Measurements from ENCODE around the gene SHANK2. TPM values are rescaled to one million over a fixed set of nuclear protein-coding genes. Genes with fewer than 3 reads are reported as not detected.

SHANK2 gene
- polyA plus RNA-seq, 3 donors: 25.9 to 28.8 (median 28.4) TPM

DNA sequence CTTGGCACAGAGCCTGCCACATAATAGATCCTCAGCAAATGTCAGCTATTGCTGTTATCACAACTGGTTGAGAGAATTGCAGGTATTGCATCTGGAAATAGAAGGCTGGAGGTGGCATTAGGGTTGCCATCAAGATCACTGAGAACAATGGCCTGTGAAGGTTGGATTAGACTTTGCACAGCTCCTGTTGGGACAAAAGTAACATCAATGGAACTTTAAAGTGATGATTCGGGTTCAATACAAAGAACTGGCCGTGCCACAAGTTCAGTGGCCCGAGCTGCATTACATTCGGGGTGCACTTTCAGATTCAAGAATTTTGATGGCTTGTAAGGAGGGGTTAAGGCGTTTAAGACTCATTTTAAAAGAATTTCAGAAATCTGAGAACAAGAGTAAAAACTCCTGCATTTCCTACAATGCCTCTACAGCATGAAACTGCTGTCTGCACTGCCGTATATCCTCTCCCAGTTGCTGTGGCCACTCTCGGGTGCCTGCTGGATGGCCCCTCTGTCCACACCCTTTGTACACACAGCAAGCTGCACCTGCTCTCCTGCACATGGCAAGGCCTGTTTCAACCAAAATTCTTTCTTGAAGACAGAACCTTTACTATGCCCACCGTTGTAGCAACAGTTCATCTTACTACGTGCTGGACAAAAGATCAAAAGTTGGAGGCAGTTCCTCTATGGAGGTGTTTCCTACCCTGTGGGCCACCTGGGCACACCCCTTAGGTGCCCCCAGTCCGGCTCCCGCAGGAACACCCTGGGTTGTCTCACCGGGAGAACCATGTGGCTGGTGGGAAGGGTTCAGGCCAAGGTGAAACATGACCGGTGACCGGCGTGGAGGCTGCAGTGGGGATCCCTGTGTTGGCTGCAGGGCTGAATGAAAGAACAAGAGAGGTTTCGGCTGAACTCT, 17.5 kb upstream of the SHANK2 start:
- DNase-seq (ENCODE audit: low read depth in 3 of 3, low spot score in 2 of 3): no peak

DNA sequence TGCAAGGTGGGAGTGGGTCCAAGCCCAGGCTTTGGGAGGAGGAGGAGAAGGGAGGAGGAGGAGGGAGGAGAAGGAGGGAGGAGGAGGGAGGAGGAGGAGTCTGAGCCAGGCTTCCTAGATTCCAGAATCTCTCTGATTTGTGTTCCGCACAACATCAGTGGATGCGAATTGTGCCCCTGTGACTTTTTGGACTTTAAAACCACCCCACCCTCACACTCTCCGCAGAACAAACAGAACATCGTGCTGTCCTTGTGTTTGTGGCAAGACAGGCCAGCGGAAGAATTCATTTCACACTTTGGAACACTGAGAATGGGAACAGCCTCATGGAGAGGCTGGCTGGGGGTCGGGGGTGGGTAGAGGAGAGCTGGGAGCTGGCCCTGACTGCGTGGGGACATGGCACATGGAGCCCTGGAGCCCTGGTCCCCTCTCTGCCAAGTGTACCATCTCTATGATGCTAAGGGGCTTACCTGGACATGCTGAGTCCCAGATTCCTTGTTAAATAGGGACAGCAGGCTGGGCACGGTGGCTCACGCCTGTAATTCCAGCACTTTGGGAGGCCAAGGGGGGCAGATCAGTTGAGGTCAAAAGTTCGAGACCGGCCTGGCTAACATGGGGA, 16.4 kb upstream of the SHANK2 start:
- no peak for DNase-seq (ENCODE audit: low read depth in 3 of 3, low spot score in 2 of 3)

DNA sequence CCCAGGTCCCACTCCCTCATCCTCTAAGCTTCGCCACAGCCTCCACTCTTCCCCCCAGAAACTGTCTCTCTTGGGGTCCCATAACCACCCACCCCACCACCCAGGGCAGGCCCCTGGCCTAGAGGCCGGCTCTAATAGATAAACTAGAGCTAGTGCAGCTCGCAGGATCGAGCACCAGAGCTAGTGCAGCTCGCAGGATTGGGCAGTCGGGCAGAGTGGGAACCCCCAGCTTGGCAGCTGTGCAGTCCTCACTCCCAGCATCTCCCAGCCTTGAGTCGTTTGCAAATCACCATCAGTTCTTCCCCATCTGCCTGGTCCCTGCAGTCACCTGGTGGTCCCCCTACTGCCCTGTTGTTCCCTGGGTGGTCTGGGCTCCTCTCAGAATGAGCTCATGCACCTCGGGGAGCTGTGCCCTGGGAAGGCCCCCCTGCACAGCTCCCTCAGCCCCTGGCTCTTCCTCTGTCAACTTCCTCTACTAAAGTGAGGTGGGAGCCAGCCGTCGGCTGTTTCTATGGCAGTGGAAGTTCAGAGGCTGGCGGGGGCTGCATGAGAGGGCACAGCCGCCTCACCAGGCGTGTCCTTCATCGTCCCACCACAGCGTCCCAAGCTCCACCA, 15.5 kb upstream of the SHANK2 start:
- no peak for DNase-seq (ENCODE audit: low read depth in 3 of 3, low spot score in 2 of 3)

DNA sequence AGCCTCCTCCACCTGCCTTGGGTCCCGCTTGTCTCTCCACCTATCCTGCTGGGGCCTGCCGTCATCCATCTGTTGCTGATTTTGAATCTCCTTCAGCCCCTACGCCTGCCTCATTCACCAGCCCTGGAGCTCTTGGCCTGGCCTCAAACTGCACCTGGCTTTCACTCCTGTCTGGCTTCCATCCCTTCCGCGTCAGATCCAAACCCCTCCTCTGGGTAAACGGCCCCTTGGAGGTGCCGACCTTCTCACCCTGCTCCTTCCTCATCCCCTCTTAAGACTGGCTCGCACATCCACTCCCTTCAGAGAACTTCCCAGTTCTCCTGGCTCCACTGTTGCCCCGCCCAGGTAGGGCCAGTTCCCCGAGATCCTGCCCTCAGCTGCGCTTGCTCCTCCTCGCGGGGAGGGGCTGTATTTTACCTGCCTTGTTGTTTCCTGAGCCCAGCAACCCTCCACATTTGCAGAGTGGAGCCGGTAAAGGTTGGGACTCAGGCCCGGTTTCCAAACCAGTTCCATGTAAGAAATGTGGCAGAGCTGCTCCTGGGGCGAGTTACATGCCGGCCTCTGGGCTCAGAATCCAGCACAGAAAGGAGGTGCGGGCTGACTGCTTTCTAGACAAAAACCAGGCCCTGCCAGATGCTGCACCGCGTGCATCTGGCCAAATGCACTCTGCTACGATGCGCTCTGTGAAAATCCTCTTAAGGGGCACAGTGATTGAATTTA, 13.9 kb upstream of the SHANK2 start:
- no peak for DNase-seq (ENCODE audit: low read depth in 3 of 3, low spot score in 2 of 3)

DNA sequence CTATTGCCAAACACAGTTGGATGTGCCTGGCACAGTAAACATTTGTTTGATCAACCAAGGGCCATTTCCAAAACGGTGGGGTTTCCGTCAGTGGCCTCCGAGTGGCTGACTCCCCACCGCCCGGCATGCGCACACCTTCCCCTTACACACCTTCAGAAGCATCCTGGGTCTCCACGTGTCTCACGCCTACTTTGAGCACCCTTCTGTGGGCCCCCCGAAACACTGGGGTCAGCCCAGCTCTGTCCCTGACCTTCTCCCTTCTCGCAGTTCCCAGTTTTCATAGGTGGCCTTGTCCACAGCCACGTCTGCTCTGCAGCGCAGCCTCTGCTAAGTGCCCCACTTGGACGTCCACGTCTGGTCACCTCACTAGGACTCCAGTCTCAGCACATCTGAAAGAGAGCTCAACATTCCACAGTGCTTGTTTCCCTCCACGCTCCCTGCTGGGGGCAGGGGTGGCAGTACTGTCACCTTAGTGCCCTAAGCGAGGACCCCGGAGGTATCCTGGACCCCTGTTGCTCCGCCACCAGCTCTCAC, 13.2 kb upstream of the SHANK2 start:
- DNase-seq (ENCODE audit: low read depth in 3 of 3, low spot score in 2 of 3): no peak

DNA sequence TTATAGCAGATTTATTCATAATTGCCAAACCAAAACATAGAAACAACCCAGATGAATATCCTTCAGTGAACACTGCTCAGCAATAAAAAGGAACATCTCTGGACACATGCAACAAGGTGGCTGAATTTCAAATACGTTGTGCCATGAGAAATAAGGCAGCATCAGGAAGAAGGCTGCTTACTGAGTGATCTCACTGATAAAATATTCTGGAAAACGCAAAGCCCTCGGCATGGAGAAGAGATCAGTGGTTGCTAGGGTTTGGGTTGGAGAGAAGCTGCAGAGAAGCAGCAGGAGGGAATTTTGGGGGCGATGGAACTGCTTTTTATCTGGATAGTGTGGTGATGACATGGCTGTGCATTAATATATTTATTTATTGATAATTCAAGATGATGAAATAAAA, 11.0 kb upstream of the SHANK2 start:
- no peak for DNase-seq (ENCODE audit: low read depth in 3 of 3, low spot score in 2 of 3)

DNA sequence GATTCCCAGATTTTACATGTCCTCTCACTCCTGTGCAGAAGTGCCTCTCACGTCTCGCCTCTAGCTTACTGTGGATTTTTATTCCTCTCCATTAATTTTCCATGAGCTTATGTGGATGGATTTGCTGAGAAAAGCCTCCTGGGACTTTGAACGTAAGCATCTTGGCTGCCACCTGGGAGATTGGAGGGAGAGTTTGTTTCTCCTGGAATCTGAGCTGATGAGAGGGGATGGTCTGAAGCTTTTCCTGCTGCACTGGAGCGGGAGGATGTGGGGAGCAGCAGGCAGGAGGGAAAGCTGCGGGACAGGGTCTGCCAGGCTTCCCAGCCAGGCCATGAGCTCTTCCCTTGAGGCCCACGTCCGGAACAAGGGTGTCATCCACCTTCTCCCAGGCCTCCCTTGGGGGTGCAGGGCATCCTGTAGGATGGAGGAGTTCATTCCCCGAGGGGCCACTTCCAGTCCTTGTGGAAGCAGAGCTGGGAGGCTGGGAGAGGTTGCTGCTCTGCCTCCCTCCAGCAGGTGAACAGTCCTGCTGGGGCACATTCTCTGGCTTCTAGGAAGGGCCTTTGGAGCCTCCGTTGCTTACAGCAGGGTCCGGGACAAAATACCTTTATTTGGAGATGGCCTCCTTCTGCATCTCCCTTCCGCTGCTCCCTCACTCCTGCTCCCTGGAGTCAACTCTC, 3.6 kb upstream of the SHANK2 start:
- DNase-seq (ENCODE audit: low read depth in 3 of 3, low spot score in 2 of 3): no peak

DNA sequence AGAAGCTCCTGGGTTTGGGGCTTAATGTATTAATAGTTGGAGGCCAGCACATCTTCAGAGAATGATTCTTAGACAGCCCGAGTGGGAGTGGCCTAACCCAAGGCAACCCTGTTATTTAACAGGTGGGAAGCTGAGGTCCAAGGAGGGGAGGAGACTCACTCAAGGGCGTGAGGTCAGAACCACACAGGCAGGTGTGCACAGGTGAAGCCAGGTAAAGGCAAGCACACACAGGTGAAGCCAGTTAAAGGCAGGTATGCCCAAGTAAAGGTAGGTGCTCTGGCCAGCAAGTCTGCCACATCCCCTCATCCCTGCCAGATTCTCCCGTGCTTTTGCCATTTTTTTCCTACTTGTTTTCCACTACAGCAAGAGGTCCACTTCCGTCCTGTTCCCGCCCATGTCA, 2.9 kb upstream of the SHANK2 start:
- DNase-seq (ENCODE audit: low read depth in 3 of 3, low spot score in 2 of 3): no peak

DNA sequence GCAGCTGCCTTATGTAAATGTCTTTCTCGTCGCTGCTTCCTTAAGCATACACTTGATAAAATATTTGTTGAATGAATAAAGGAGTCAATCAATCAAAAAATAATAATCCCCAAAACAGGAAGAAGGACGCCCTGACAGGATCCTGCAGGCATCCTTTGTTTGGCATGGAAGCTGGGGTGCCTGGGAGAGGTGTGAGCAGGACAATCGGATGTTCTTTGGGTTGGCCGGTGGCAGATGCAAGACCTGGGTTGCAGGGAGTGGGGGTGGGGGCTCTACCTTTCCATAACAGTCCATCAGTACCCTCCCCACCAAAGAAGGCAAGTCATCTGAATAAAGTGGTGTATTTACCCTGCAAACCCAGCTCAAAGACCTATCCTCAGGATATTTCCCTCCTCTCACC, 1.4 kb upstream of the SHANK2 start:
- DNase-seq (ENCODE audit: low read depth in 3 of 3, low spot score in 2 of 3): no peak

DNA sequence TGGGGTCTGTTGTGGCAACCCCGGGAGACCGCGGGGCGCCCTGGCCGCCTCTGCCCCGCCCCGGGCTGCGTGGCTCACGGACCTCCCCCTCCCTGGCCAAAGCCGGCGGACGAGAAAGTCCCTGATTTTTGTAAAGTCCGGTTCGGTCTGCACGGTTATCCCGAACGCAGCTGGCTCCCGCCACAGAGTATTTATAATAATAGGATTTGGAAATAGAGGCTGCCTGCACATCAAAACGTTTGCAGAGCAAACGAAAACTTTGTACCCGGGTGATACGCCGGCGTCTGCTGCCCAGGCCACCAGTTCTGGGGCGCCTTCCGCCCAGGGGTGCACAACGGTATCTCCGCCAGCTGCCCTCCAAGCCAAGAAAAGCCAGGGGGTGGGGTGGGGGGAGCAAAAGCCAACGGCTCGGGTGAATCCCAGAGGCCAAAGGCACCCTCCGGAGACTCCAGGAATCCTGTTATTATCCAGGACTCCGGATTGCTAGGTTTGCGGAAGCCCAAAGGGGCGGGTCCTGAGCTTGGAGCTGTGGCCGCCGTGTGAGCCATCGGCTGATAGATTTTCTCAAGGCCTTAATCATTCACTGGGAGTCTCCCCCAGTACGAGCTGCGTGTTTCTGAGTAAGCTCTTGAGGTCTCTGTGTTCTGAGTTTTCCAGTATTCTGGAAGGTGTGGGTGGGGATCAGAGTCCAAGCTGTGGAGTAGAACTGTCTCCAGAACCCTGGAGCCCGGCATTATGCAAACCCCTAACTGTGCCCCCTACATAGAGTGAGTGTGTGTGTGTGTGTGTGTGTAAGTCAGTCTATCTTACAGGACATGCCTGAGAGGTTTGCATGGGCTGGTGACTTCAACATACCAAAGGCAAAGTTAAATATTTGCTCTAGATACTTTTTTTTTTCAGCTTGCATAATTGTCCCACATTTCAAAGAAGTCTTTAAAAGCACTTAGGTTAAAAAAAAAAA, 673 bp upstream of the SHANK2 start:
- DNase-seq (ENCODE audit: low read depth in 3 of 3, low spot score in 2 of 3): no peak

DNA sequence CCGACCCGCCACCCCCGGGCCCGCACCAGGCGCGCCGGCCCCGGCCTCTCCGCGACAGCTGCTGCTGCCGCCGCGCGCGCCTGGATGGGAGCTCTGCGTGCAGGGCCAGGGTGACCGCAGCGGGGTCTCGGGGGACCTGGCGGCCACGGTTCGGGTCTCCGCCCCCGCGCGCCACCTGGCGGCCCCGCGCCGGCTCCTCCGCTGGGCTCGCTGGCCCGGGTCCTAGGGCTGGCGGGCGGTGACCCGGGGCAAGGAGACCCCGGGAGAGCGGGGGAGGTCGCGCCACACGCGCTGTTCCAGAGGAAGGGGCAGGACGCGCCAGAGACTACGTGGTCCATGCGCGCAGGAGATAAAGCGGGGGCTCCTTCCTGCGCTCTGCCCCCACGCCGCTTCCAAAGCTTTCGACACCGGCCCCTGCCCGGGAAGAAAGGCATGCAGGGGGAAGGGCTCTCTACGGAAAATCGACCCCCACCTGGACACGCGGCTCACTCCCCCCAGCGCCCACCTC, 562 bp downstream of the SHANK2 start:
- DNase-seq (ENCODE audit: low read depth in 3 of 3, low spot score in 2 of 3): no peak

DNA sequence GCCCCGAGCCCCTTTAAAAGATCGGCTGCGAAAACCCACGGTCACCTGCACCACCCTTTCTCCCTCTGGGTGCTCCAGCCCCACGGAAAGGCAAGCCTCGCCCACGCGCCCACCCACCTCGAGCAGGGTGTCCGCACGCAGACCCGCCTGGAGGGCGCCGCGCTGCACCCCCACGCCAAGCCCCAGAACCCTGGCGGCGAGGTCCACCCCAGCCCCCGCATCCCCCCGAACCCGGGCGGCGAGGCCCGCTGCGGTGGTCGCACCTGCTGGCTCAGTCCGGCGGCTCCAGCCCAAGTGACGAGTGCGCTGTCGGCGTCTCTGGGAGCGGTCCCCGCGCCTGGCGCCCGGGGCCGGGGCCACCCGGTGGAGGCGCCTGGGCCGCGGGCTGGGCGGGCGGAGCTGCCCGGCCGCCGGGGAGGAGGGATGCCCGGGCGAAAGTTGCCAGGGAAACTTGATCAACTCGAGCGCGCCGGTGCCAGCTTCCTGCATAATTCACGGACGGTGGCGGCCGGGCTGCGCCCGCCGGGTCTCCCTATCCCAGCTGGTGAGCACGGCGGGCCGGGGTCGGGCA, 1.1 kb downstream of the SHANK2 start:
- no peak for DNase-seq (ENCODE audit: low read depth in 3 of 3, low spot score in 2 of 3)

DNA sequence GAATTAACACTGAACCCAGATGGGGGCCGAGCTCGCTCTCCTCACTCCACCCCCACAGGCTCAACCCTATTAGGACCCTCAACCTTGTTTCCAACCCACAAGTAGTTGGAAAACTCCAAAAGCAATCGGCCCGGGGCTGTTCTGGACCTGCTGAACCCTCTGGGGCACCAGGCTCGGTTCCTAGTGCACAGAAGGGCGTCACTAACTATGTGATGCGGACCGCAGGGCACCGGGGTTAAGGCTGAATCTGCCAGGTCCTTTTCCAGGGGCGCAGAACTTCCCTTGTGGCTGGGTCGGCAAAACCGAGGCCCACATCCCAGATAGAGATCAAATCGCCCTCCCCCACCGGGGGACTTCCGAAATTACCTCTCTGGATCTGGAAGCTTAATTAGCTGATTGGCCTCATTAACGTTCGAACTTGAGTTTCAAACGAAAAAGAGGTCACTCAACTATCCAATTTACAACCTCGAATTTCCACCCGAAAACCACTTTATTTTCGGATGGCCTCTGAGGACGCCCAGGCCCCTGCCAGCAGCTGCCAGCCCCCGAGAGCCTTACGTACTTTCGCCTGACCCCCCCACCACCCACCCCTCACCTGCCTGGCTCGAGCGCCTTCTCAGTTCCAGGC, 1.7 kb downstream of the SHANK2 start:
- DNase-seq (ENCODE audit: low read depth in 3 of 3, low spot score in 2 of 3): no peak

DNA sequence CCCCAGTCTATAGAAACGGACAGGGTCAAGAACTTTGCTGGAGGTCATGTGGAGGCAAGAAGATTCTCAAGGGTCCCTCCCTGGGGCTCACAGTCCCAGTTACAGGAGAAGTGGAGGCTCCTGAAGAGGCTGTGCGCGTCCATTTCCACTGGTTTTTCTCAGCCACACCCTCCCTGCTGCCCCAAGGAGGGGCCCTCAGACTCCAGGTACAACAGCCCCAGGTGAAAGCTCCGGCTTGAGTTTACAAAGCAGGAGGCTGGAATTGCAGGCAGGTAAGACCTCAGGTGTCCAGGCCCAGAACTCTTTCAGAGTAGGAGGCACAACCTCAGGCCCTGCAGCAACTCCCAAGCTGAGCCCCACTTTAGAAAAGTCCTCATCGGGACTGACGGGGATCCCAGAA, 3.1 kb downstream of the SHANK2 start:
- DNase-seq (ENCODE audit: low read depth in 3 of 3, low spot score in 2 of 3): no peak

DNA sequence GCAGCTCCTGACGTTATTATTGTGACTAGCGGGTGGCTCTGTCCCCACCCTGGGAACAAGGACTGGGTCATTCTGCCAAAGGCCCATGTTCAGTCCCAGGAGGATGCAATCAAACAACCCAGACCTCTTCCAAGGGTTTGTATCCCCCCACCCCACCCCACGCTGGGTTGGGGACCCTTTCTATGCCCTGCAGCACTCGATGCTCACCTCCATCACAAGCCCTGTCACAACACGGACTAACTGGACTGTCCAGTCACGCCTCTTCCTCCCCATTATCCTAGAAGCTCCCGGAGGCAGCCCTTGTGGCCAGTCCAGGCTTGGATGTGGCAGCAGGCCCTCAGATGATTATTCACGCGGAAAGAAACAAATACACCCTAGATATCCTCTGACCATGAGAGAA, 3.7 kb downstream of the SHANK2 start:
- no peak for DNase-seq (ENCODE audit: low read depth in 3 of 3, low spot score in 2 of 3)

DNA sequence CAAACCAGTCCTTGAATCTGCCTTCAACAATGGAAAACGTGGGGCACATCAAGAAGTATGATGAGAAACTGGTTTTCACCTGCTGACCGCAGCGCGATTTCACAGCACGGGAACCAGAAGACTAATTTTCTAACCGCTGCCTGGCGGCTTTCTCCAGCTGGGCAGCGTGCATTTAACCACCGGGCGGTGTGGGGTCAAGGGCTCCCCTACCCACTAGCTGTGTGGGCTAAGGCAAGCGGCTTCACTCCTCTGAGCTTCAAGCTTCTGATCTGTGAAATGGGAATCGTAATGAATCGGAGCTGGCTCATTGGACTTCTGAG, 4.2 kb downstream of the SHANK2 start:
- DNase-seq (ENCODE audit: low read depth in 3 of 3, low spot score in 2 of 3): no peak

DNA sequence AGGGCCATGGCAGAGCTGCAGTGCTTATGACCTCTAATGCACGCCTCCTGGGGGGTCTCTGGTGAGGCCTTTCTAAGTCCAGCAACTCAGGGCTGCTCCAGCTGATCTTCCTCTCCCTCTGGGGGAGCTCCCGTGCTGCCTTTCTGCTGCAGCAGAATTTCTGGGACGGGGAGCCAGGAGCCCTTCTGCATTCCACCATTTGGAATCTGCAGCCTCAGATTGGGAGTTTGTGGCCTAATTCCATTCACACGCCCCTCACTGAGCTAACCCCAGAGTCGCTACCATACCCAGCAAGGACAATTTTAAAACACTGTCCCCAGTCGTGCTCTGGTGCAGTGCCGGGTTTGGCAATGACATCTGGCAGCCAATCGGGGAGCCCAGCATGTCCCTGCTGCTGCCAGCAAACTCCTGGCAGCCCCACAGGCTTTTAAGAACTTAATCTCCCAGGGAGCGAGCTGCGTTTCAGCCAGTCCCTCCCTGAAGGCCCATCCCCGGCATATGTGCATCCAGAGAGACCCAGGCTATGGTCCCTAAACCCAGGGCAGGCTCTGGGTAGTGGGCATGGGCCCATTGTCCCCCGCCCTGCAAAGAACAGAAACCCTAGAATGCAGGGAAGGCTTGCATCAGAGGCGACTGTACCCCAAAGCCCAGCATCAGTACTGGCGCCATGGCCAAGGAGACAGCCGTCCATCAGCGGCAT, 4.7 kb downstream of the SHANK2 start:
- DNase-seq (ENCODE audit: low read depth in 3 of 3, low spot score in 2 of 3): no peak

DNA sequence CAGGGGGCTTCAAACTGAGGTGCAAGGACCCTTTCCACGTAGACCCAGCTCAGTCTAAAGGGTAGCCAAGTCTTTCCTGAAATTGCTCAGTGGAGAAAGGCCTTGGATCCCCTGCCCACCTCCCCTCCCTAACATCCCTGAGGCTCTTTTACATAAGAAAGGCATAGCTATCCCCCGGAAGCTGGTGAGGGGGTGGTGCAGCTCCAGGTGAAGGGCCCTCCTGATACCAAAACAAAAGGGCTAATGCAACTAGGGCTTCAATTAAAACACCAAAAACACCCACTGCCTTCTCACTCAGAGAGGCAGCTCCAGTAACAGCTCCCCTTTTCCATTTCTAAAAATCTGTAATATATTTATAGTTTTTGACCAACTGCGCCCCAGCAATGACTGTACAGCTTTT, 5.8 kb downstream of the SHANK2 start:
- no peak for DNase-seq (ENCODE audit: low read depth in 3 of 3, low spot score in 2 of 3)

All from right renal cortex interstitium (tissue), 3 donors.